Neuron (in vitro differentiated cells): ENCODE results near the gene RHOBTB3.

Source experiments
- H2AFZ ChIP-seq: one replicate; pipeline ENCODE4 v1.6.1; 2013; ENCODE audit warnings: low read depth, mild to moderate bottlenecking, inconsistent platforms, low read length, moderate library complexity
- H3K27me3 ChIP-seq: one replicate; pipeline ENCODE4 v1.6.1; 2013; ENCODE audit warnings: low read length; ENCODE audit not compliant: insufficient read depth
- H3K36me3 ChIP-seq: one replicate; pipeline ENCODE4 v1.6.1; 2013; ENCODE audit warnings: low read length; ENCODE audit not compliant: insufficient read depth
- H3K4me1 ChIP-seq: one replicate; pipeline ENCODE4 v1.6.1; 2013; ENCODE audit warnings: low read length; ENCODE audit not compliant: insufficient read depth
- H3K4me3 ChIP-seq: 2 replicates; pipeline ENCODE4 v1.5.1; 2013; ENCODE audit warnings: mild to moderate bottlenecking, low read length, moderate library complexity
- H3K9me3 ChIP-seq: one replicate; pipeline ENCODE4 v1.6.1; 2013; ENCODE audit warnings: low read length

RHOBTB3 gene

GRCh38 chr5:95746722-95747679 is 15.9 kb downstream of the RHOBTB3 start:
- H2AFZ ChIP-seq = no peak overlapping the region
- no peak overlapping the region for H3K4me3 ChIP-seq
- peaks cover 93% of the 10 kb centered on the region for H3K36me3 ChIP-seq
- H3K9me3 ChIP-seq = peaks cover 2% of the 10 kb centered on the region
- H3K4me1 ChIP-seq = no peaks in the 10 kb centered on the region
- no peaks in the 10 kb centered on the region for H3K27me3 ChIP-seq

GRCh38 chr5:95748133-95748532 is 17.0 kb downstream of the RHOBTB3 start:
- Histone ChIP-seq H2AFZ (no peak overlapping the region), H3K4me1 (no peaks in the 10 kb centered on the region), H3K9me3 (peaks cover 2% of the 10 kb centered on the region), H3K4me3 (no peak overlapping the region), H3K36me3 (peaks cover 96% of the 10 kb centered on the region), H3K27me3 (no peaks in the 10 kb centered on the region)

GRCh38 chr5:95754545-95754944 is 23.4 kb downstream of the RHOBTB3 start:
- no peaks in the 10 kb centered on the region for H3K27me3 ChIP-seq
- no peak overlapping the region for H3K4me3 ChIP-seq
- no peak overlapping the region for H2AFZ ChIP-seq
- peaks cover 2% of the 10 kb centered on the region for H3K9me3 ChIP-seq
- no peaks in the 10 kb centered on the region for H3K4me1 ChIP-seq
- peaks cover 91% of the 10 kb centered on the region for H3K36me3 ChIP-seq

GRCh38 chr5:95759005-95759404 is 27.9 kb downstream of the RHOBTB3 start:
- H3K4me3 ChIP-seq = no peak overlapping the region
- no peaks in the 10 kb centered on the region for H3K4me1 ChIP-seq
- no peaks in the 10 kb centered on the region for H3K9me3 ChIP-seq
- H3K27me3 ChIP-seq = no peaks in the 10 kb centered on the region
- peaks cover 83% of the 10 kb centered on the region for H3K36me3 ChIP-seq
- no peak overlapping the region for H2AFZ ChIP-seq

GRCh38 chr5:95759634-95760033 is 28.5 kb downstream of the RHOBTB3 start:
- Histone ChIP-seq H2AFZ (no peak overlapping the region), H3K9me3 (no peaks in the 10 kb centered on the region), H3K4me3 (no peak overlapping the region), H3K4me1 (no peaks in the 10 kb centered on the region), H3K36me3 (peaks cover 81% of the 10 kb centered on the region), H3K27me3 (no peaks in the 10 kb centered on the region)

- Histone ChIP-seq H3K4me3 (no peak overlapping the region), H3K36me3 (peaks cover 82% of the 10 kb centered on the region), H2AFZ (no peak overlapping the region), H3K27me3 (no peaks in the 10 kb centered on the region), H3K4me1 (no peaks in the 10 kb centered on the region), H3K9me3 (no peaks in the 10 kb centered on the region)
These were observed 29.4 kb downstream of the RHOBTB3 start for GRCh38 chr5:95760273-95761191.

- H3K4me1 ChIP-seq = no peaks in the 10 kb centered on the region
- H2AFZ ChIP-seq = no peak overlapping the region
- peaks cover 80% of the 10 kb centered on the region for H3K36me3 ChIP-seq
- no peaks in the 10 kb centered on the region for H3K9me3 ChIP-seq
- H3K27me3 ChIP-seq = no peaks in the 10 kb centered on the region
- H3K4me3 ChIP-seq = no peak overlapping the region
These were observed 30.9 kb downstream of the RHOBTB3 start for GRCh38 chr5:95761771-95762651.

- H2AFZ ChIP-seq = no peak overlapping the region
- H3K9me3 ChIP-seq = no peaks in the 10 kb centered on the region
- no peaks in the 10 kb centered on the region for H3K4me1 ChIP-seq
- no peaks in the 10 kb centered on the region for H3K27me3 ChIP-seq
- no peak overlapping the region for H3K4me3 ChIP-seq
- peaks cover 79% of the 10 kb centered on the region for H3K36me3 ChIP-seq
These were observed 31.5 kb downstream of the RHOBTB3 start for GRCh38 chr5:95762652-95763041.

- H2AFZ ChIP-seq = no peak overlapping the region
- no peaks in the 10 kb centered on the region for H3K4me1 ChIP-seq
- H3K9me3 ChIP-seq = no peaks in the 10 kb centered on the region
- no peak overlapping the region for H3K4me3 ChIP-seq
- H3K27me3 ChIP-seq = no peaks in the 10 kb centered on the region
- H3K36me3 ChIP-seq = peaks cover 78% of the 10 kb centered on the region
These were observed 32.8 kb downstream of the RHOBTB3 start for GRCh38 chr5:95763941-95764340.

- H3K4me1 ChIP-seq = no peaks in the 10 kb centered on the region
- no peak overlapping the region for H3K4me3 ChIP-seq
- H3K27me3 ChIP-seq = no peaks in the 10 kb centered on the region
- no peaks in the 10 kb centered on the region for H3K9me3 ChIP-seq
- H3K36me3 ChIP-seq = peaks cover 90% of the 10 kb centered on the region
- H2AFZ ChIP-seq = no peak overlapping the region
These were observed 37.6 kb downstream of the RHOBTB3 start for GRCh38 chr5:95768731-95769130.

GRCh38 chr5:95770830-95771708 is 39.9 kb downstream of the RHOBTB3 start:
- H3K4me1 ChIP-seq = no peaks in the 10 kb centered on the region
- no peak overlapping the region for H2AFZ ChIP-seq
- no peaks in the 10 kb centered on the region for H3K27me3 ChIP-seq
- H3K9me3 ChIP-seq = no peaks in the 10 kb centered on the region
- H3K4me3 ChIP-seq = no peak overlapping the region
- H3K36me3 ChIP-seq = peaks cover 79% of the 10 kb centered on the region

GRCh38 chr5:95771892-95772291 is 40.8 kb downstream of the RHOBTB3 start:
- H3K27me3 ChIP-seq = no peaks in the 10 kb centered on the region
- no peak overlapping the region for H3K4me3 ChIP-seq
- H3K9me3 ChIP-seq = no peaks in the 10 kb centered on the region
- no peaks in the 10 kb centered on the region for H3K4me1 ChIP-seq
- peaks cover 78% of the 10 kb centered on the region for H3K36me3 ChIP-seq
- no peak overlapping the region for H2AFZ ChIP-seq
